GM23338 (cell line): ENCODE measurements around the gene C2. TPM values are rescaled to one million over a fixed set of nuclear protein-coding genes. Genes with fewer than 3 reads are reported as not detected.

Experiments used
- ATAC-seq: fragments of 200-7000 bp; cut with Tn5 transposase; 3 replicates; pipeline ENCODE4 v1.9.1; 2020
- DNase-seq: peaks from one replicate; pipeline ENCODE4 v3.0.0-alpha.2; 2015; ENCODE audit warnings: low spot score
- H2AFZ ChIP-seq: fragments of 200-600 bp; sonication (generic); 2 replicates; pipeline ENCODE4 v1.8.0; 2016; ENCODE audit warnings: antibody characterized with exemption, mild to moderate bottlenecking, moderate library complexity
- H3F3A ChIP-seq: fragments of 200-600 bp; sonication (generic); replicated peaks from 2 replicates; pipeline ENCODE4 v1.8.0; 2017; ENCODE audit warnings: antibody characterized with exemption, mixed run types, low read depth
- H3K27ac ChIP-seq: fragments of 200-600 bp; sonication (generic); 2 replicates; pipeline ENCODE4 v1.6.1; 2016; ENCODE audit warnings: low read depth
- H3K27me3 ChIP-seq: fragments of 200-600 bp; sonication (generic); 2 replicates; pipeline ENCODE4 v1.8.0; 2016; ENCODE audit warnings: mild to moderate bottlenecking, mixed run types, moderate library complexity; ENCODE audit not compliant: insufficient read depth
- H3K36me3 ChIP-seq: fragments of 200-600 bp; sonication (generic); 2 replicates; pipeline ENCODE4 v1.8.0; 2016; ENCODE audit warnings: mild to moderate bottlenecking; ENCODE audit not compliant: insufficient read depth
- H3K4me1 ChIP-seq: fragments of 200-600 bp; sonication (generic); 2 replicates; pipeline ENCODE4 v1.8.0; 2016; ENCODE audit warnings: mild to moderate bottlenecking, moderate library complexity; ENCODE audit not compliant: insufficient read depth
- H3K4me2 ChIP-seq: fragments of 200-600 bp; sonication (generic); 2 replicates; pipeline ENCODE4 v1.7.1; 2017; ENCODE audit warnings: mixed run types
- H3K4me3 ChIP-seq: fragments of 200-600 bp; sonication (generic); 2 replicates; pipeline ENCODE4 v1.6.1; 2016; ENCODE audit warnings: mixed run types
- H3K79me2 ChIP-seq: fragments of 200-600 bp; sonication (generic); replicated peaks from 2 replicates; pipeline ENCODE4 v1.8.0; 2017; ENCODE audit warnings: mild to moderate bottlenecking; ENCODE audit not compliant: insufficient read depth
- H3K9me2 ChIP-seq: fragments of 200-600 bp; sonication (generic); 2 replicates; pipeline ENCODE4 v1.8.0; 2017; ENCODE audit not compliant: insufficient read depth
- H4K20me1 ChIP-seq: fragments of 200-600 bp; sonication (generic); replicated peaks from 2 replicates; pipeline ENCODE4 v1.8.0; 2017; ENCODE audit warnings: mild to moderate bottlenecking; ENCODE audit not compliant: insufficient read depth
- H3K27ac Mint-ChIP-seq: 2 replicates; pipeline ENCODE4 v1.8.0; 2020; ENCODE audit warnings: inconsistent platforms, mild to moderate bottlenecking, moderate library complexity, mixed read lengths
- H3K27me3 Mint-ChIP-seq: 3 replicates; pipeline ENCODE4 v1.8.0; 2022; ENCODE audit warnings: low read depth, mild to moderate bottlenecking, moderate library complexity, mixed read lengths, inconsistent platforms; ENCODE audit not compliant: insufficient read depth, poor library complexity
- H3K36me3 Mint-ChIP-seq: 3 replicates; pipeline ENCODE4 v1.8.0; 2021; ENCODE audit warnings: low read depth, mild to moderate bottlenecking, inconsistent platforms, moderate library complexity, mixed read lengths
- H3K4me1 Mint-ChIP-seq: 3 replicates; pipeline ENCODE4 v1.8.0; 2020; ENCODE audit warnings: mild to moderate bottlenecking, inconsistent platforms, mixed read lengths
- H3K4me3 Mint-ChIP-seq: 3 replicates; pipeline ENCODE4 v1.8.0; 2021; ENCODE audit warnings: moderate library complexity, mild to moderate bottlenecking, inconsistent platforms, mixed read lengths
- H3K9me3 Mint-ChIP-seq: 3 replicates; pipeline ENCODE4 v1.8.0; 2020; ENCODE audit warnings: moderate library complexity, mild to moderate bottlenecking, inconsistent platforms, mixed read lengths
- CREB1 ChIP-seq: fragments of 250-450 bp; sonication (Bioruptor Pico); IDR thresholded peaks from 2 replicates; pipeline ENCODE4 v1.5.0; 2020; ENCODE audit warnings: low read depth, mild to moderate bottlenecking, moderate library complexity
- EZH2 ChIP-seq: fragments of 200-600 bp; sonication (generic); IDR thresholded peaks from one replicate; pipeline ENCODE4 v1.8.0; 2017; ENCODE audit warnings: antibody characterized with exemption, mild to moderate bottlenecking, low read depth; ENCODE audit not compliant: unreplicated experiment
- EZH2phosphoT487 ChIP-seq: fragments of 200-600 bp; sonication (generic); IDR thresholded peaks from one replicate; pipeline ENCODE4 v1.8.1; 2018; ENCODE audit warnings: antibody characterized with exemption; ENCODE audit not compliant: unreplicated experiment
- JUNB ChIP-seq: IDR thresholded peaks from one replicate; pipeline ENCODE4 v1.6.1; 2016; ENCODE audit warnings: antibody characterized with exemption; ENCODE audit not compliant: unreplicated experiment
- NANOG ChIP-seq: IDR thresholded peaks from 2 replicates; pipeline ENCODE4 v1.6.1; 2016; ENCODE audit warnings: antibody characterized with exemption, borderline replicate concordance
- POLR2AphosphoS5 ChIP-seq: IDR thresholded peaks from 2 replicates; pipeline ENCODE4 v1.6.1; 2016; ENCODE audit warnings: antibody characterized with exemption, low read depth
- STAT1 ChIP-seq: IDR thresholded peaks from one replicate; pipeline ENCODE4 v1.6.1; 2016; ENCODE audit warnings: antibody characterized with exemption; ENCODE audit not compliant: unreplicated experiment
- ZNF114 ChIP-seq: fragments of 250-450 bp; sonication (Bioruptor Pico); IDR thresholded peaks from 2 replicates; pipeline ENCODE4 v1.5.0; 2020; ENCODE audit warnings: mild to moderate bottlenecking, moderate library complexity
- ZNF331 ChIP-seq: fragments of 250-450 bp; sonication (Bioruptor Pico); IDR thresholded peaks from 2 replicates; pipeline ENCODE4 v1.5.0; 2020; ENCODE audit warnings: low read depth, mild to moderate bottlenecking, moderate library complexity
- ZNF462 ChIP-seq: fragments of 250-450 bp; sonication (Bioruptor Pico); IDR thresholded peaks from 2 replicates; pipeline ENCODE4 v1.5.0; 2020; ENCODE audit warnings: mild to moderate bottlenecking, moderate library complexity
- polyA plus RNA-seq: library from polyadenylated mRNA; unstranded; fragments of >200 nt; fragmentation: Nextera tagmentation; extraction: Ambion mirVana; gene quantifications from 2 replicates; pipeline ENCODE4 v1.2.1, GENCODE V29; 2016
- total RNA-seq: library from RNA; depleted of rRNA; stranded (reverse); fragments of >200 nt; shearing (Covaris generic); gene quantifications from 2 replicates; pipeline ENCODE4 v1.2.3, GENCODE V29; 2014
- TF ChIP-seq, protein P1 (sequence below), 2 experiments: fragments of 200-600 bp in 1 of 2; sonication (generic) in 1 of 2; conservative IDR thresholded peaks; 2 replicates each; pipeline versions ENCODE4 v1.5.1 to v1.6.1; 2016 to 2017; ENCODE audit warnings: antibody characterized with exemption in 2 of 2, low read depth in 2 of 2, mild to moderate bottlenecking in 2 of 2, moderate library complexity in 1 of 2
- TF ChIP-seq, protein P2 (sequence below): IDR thresholded peaks from 2 replicates; pipeline ENCODE4 v1.6.1; 2016; ENCODE audit warnings: antibody characterized with exemption
- TF ChIP-seq, protein P3 (sequence below): IDR thresholded peaks from one replicate; pipeline ENCODE4 v1.6.1; 2018; ENCODE audit warnings: antibody characterized with exemption; ENCODE audit not compliant: unreplicated experiment

The C2 gene
- total and polyA plus RNA-seq, 2 experiments from 2014 or later, result 0.16 to 1.7 TPM

DNA sequence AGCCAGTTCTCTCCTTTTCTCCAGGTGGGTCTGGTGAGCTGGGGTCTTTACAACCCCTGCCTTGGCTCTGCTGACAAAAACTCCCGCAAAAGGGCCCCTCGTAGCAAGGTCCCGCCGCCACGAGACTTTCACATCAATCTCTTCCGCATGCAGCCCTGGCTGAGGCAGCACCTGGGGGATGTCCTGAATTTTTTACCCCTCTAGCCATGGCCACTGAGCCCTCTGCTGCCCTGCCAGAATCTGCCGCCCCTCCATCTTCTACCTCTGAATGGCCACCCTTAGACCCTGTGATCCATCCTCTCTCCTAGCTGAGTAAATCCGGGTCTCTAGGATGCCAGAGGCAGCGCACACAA, 17.6 kb downstream of the C2 start:
- Histone ChIP-seq H3F3A (no peaks in the 10 kb centered on the region), H3K4me3 (no peak overlapping the region), H3K4me1 (no peaks in the 10 kb centered on the region), H3K79me2 (no peaks in the 10 kb centered on the region), H2AFZ (no peak overlapping the region), H3K9me2 (no peaks in the 10 kb centered on the region), H3K36me3 (no peaks in the 10 kb centered on the region), H3K27me3 (no peaks in the 10 kb centered on the region), H3K27ac (no peak overlapping the region), H3K4me2 (no peak overlapping the region), H4K20me1 (no peaks in the 10 kb centered on the region)
- H3K9me3 Mint-ChIP-seq, result peaks cover 3% of the 10 kb centered on the region; the same call in 1 of the 3 replicates
- H3K36me3 Mint-ChIP-seq, result no peaks in the 10 kb centered on the region; the same call in 2 of the 3 replicates
- H3K27me3 Mint-ChIP-seq, result peaks cover 26% of the 10 kb centered on the region
- no peak overlapping the region for H3K27ac Mint-ChIP-seq
- TF ChIP-seq ZNF462 (no peak), EZH2phosphoT487 (no peak), STAT1 (no peak), JUNB (no peak), ZNF331 (CRISPR knock-in tag) (no peak), POLR2AphosphoS5 (no peak), NANOG (no peak), ZNF114 (CRISPR knock-in tag) (no peak), CREB1 (CRISPR knock-in tag) (no peak), EZH2 (no peak)
- TF ChIP-seq, protein P1, sequence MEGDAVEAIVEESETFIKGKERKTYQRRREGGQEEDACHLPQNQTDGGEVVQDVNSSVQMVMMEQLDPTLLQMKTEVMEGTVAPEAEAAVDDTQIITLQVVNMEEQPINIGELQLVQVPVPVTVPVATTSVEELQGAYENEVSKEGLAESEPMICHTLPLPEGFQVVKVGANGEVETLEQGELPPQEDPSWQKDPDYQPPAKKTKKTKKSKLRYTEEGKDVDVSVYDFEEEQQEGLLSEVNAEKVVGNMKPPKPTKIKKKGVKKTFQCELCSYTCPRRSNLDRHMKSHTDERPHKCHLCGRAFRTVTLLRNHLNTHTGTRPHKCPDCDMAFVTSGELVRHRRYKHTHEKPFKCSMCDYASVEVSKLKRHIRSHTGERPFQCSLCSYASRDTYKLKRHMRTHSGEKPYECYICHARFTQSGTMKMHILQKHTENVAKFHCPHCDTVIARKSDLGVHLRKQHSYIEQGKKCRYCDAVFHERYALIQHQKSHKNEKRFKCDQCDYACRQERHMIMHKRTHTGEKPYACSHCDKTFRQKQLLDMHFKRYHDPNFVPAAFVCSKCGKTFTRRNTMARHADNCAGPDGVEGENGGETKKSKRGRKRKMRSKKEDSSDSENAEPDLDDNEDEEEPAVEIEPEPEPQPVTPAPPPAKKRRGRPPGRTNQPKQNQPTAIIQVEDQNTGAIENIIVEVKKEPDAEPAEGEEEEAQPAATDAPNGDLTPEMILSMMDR (conservative IDR thresholded peaks at IDR 0.05; ENCODE audit: low read depth in 2 of 2), result no peak
- TF ChIP-seq, protein P2, sequence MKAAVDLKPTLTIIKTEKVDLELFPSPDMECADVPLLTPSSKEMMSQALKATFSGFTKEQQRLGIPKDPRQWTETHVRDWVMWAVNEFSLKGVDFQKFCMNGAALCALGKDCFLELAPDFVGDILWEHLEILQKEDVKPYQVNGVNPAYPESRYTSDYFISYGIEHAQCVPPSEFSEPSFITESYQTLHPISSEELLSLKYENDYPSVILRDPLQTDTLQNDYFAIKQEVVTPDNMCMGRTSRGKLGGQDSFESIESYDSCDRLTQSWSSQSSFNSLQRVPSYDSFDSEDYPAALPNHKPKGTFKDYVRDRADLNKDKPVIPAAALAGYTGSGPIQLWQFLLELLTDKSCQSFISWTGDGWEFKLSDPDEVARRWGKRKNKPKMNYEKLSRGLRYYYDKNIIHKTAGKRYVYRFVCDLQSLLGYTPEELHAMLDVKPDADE, result no peak
- TF ChIP-seq, protein P3, sequence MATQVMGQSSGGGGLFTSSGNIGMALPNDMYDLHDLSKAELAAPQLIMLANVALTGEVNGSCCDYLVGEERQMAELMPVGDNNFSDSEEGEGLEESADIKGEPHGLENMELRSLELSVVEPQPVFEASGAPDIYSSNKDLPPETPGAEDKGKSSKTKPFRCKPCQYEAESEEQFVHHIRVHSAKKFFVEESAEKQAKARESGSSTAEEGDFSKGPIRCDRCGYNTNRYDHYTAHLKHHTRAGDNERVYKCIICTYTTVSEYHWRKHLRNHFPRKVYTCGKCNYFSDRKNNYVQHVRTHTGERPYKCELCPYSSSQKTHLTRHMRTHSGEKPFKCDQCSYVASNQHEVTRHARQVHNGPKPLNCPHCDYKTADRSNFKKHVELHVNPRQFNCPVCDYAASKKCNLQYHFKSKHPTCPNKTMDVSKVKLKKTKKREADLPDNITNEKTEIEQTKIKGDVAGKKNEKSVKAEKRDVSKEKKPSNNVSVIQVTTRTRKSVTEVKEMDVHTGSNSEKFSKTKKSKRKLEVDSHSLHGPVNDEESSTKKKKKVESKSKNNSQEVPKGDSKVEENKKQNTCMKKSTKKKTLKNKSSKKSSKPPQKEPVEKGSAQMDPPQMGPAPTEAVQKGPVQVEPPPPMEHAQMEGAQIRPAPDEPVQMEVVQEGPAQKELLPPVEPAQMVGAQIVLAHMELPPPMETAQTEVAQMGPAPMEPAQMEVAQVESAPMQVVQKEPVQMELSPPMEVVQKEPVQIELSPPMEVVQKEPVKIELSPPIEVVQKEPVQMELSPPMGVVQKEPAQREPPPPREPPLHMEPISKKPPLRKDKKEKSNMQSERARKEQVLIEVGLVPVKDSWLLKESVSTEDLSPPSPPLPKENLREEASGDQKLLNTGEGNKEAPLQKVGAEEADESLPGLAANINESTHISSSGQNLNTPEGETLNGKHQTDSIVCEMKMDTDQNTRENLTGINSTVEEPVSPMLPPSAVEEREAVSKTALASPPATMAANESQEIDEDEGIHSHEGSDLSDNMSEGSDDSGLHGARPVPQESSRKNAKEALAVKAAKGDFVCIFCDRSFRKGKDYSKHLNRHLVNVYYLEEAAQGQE, result no peak
- DNase-seq (no peak), ATAC-seq (0 out of 3 replicates have a peak, but pooled peaks have one; percentile 16)
- peaks cover 7% of the 10 kb centered on the region for H3K4me1 Mint-ChIP-seq
- no peak overlapping the region for H3K4me3 Mint-ChIP-seq
